AG04449 (cell line): ENCODE data around the gene GOLGA3.

ENCODE experiments used
- CTCF ChIA-PET: fragments of 350-600 bp; formaldehyde crosslinking; extraction: SDS; loops from one replicate; lab custom pipeline; 2021; ENCODE audit warnings: antibody characterized with exemption; lab: Yijun Ruan, JAX
- POLR2A ChIA-PET: fragments of 400-600, 350-600 bp; formaldehyde crosslinking; extraction: SDS; loops from one replicate; lab custom pipeline; 2020; ENCODE audit warnings: antibody characterized with exemption, inconsistent platforms; lab: Yijun Ruan, JAX
- DNase-seq: peaks from one replicate; pipeline ENCODE4 v3.0.0-alpha.2; 2010; ENCODE audit warnings: low read depth, low spot score
- H3K4me3 ChIP-seq: 2 replicates; pipeline ENCODE4 v1.5.1; 2011; ENCODE audit warnings: low read depth, mild to moderate bottlenecking, control low read depth, low read length
- TF ChIP-seq, protein P1 (sequence below): IDR thresholded peaks from one replicate; pipeline ENCODE4 v1.5.1; 2011; ENCODE audit warnings: mild to moderate bottlenecking, moderate library complexity, low read length, control low read depth, inconsistent platforms; ENCODE audit not compliant: insufficient read depth; ENCODE audit errors: missing control alignments

The GOLGA3 gene

DNA sequence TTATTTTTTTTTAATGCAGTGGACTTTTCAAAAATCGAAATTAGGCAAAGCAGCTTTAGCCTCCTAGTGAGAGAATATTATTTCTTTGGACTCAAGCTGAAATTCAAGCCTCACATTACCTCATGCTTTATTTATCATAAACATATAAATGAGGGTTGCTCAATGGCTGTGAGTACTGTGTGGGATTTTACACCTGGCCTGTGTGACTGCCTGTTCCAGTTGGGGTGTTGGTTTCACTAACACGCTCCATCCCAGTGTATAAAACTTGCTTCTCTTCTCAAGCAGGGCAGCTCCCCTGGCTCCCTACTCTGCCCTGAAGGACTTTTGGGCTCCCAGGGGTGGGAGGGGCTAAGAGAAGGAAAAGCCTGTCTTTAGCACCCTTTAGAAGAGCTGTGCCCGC, 82.1 kb downstream of the GOLGA3 start:
- POLR2A ChIA-PET, result no interaction called here
- TF ChIP-seq, protein P1, sequence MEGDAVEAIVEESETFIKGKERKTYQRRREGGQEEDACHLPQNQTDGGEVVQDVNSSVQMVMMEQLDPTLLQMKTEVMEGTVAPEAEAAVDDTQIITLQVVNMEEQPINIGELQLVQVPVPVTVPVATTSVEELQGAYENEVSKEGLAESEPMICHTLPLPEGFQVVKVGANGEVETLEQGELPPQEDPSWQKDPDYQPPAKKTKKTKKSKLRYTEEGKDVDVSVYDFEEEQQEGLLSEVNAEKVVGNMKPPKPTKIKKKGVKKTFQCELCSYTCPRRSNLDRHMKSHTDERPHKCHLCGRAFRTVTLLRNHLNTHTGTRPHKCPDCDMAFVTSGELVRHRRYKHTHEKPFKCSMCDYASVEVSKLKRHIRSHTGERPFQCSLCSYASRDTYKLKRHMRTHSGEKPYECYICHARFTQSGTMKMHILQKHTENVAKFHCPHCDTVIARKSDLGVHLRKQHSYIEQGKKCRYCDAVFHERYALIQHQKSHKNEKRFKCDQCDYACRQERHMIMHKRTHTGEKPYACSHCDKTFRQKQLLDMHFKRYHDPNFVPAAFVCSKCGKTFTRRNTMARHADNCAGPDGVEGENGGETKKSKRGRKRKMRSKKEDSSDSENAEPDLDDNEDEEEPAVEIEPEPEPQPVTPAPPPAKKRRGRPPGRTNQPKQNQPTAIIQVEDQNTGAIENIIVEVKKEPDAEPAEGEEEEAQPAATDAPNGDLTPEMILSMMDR, result no peak
- DNase-seq, result no peak
- CTCF ChIA-PET, result no interaction called here
- H3K4me3 ChIP-seq, result no peak overlapping the region

DNA sequence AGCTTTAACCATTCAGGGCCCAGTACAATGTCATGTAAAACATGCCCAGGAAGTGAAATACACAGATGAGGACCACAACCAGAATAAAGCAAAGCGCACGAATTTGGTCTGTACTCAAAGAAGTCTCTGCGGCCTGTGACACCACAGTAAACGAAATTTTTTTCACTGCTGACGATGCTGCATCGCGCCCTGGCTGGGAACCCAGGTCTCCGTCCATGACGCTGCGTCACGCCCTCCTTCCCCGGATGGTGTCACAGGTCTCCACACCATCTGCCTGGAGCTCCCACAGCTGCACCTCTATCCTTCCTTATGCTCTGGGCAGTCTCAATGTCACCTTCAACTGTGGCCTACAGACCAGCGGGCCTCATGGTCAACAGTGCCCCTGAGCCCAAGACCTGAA, 84.8 kb downstream of the GOLGA3 start:
- DNase-seq, result no peak
- no peak overlapping the region for H3K4me3 ChIP-seq
- ChIA-PET CTCF (interaction anchor here (0.7 to 1.6 kb wide), 2 partner anchors 11 to 13 kb away, joined by 3 to 4 read pairs; no protein-coding TSS in a partner anchor), POLR2A (no interaction called here)
- TF ChIP-seq, protein P1, result no peak

DNA sequence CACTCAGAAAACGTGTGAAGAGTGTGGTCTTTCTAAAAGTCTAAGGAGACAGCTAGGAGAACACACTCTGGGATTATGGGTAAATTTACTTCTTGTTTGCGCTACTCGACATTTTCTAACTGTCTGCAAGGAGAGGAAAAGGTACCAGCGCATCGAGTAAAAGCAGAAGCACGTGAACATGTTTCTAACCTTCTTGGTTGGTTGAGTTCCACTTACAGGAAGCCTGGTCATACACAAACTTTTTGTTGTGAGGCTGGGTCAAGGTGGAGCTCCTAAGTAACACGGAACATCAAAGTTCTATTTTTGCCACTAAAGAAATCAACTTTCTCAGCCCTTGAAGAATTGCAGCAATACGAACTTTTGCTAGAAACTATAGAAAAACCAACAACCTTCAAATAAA, 87.0 kb downstream of the GOLGA3 start:
- TF ChIP-seq, protein P1, result no peak
- ChIA-PET POLR2A (no interaction called here), CTCF (interaction anchor here (1.1 to 1.4 kb wide), 2 partner anchors 9 to 27 kb away, joined by 4 read pairs; no protein-coding TSS in a partner anchor)
- no peak for DNase-seq
- H3K4me3 ChIP-seq, result no peak overlapping the region

DNA sequence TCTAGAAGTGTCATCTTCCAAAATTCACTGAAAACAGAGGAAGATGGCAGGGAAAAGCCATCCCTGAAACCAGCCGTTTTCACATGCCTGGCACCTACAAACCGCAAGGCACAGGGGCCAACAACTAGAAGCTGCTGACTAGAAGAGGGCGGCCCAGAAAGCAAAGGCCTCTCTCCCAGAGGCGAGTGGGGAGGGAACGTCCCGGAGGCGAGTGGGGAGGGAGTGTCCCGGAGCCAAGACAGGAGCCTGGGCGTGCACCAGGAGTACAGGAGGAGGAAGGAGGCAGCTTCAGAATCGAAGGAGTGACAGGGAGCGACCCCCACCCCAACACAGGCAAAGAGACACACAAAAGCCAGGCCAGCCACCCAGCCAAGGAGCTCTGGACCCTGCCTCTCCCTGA, 88.0 kb downstream of the GOLGA3 start:
- POLR2A ChIA-PET, result no interaction called here
- TF ChIP-seq, protein P1, result no peak
- no peak overlapping the region for H3K4me3 ChIP-seq
- DNase-seq, result no peak
- CTCF ChIA-PET, result interaction anchor here (1.1 to 1.4 kb wide), 2 partner anchors 10 to 28 kb away, joined by 4 read pairs; no protein-coding TSS in a partner anchor

DNA sequence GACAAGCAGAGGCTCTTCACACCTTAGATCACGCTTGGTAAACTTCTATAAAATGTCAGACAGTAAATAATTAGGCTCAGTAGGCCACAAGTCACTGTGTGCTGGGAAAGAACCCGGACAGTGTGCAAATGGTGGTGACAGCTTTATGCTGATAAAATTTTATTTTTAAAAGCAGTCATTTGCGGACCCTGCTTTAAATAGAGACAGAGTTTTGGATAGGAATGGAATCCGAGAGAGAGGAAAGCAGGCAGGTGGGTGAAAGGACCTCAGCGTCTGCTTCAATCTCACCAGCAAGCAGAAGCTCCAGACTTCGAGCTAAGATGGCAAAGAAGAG, 88.4 kb downstream of the GOLGA3 start:
- DNase-seq, result no peak
- POLR2A ChIA-PET, result no interaction called here
- CTCF ChIA-PET, result no interaction called here
- H3K4me3 ChIP-seq, result no peak overlapping the region
- TF ChIP-seq, protein P1, result no peak

DNA sequence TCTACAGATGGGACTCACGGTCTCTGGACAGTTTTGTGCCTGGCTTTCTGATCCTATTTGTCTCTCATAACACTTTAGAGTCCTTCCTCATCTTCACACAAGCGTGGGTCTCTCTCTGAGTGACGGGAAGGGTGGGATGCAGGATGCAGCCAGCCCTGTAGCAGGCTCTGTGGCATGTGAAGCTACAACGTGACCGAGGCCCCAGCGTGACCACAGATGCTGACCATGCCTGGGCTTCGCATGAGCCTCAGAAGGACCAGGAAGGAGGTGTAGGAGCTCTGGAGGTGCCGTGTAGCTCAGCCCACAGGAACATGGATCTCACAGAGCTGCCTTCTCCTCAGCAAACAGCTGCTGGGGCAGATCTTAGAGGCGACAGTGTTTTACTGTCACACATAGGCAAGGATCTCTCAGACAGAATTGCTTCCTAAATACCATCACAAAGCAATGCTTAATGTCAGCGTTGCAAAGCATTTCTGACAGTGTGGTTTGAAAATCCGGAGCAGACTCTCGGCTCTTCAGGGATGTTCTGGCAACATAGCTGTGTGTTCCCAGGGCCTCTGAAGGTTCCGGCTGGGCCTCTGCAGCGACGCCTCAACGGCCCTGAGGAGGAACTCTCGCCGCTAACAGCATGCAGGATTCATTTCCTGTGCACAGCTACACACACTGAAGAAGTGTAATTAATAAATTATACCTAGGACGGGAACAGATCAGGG, 88.9 kb downstream of the GOLGA3 start:
- TF ChIP-seq, protein P1, result no peak
- H3K4me3 ChIP-seq, result no peak overlapping the region
- no peak for DNase-seq
- CTCF ChIA-PET, result no interaction called here
- POLR2A ChIA-PET, result no interaction called here
